Dedifferentiated amniotic fluid mesenchymal stem cell (primary cell): ENCODE data around the gene CNTNAP2.
"Not testable (repeated sequence)": the region's sequence is repeated elsewhere in the genome, so short reads cannot be mapped to it uniquely, and the experiment has no call there.

Experiments
- DNase-seq: peaks from one replicate; pipeline ENCODE4 v3.0.0-alpha.2; 2016; ENCODE audit errors: extremely low spot score

Gene CNTNAP2

GRCh38 chr7:146889806-146890555 is 773.4 kb downstream of the CNTNAP2 start:
- DNase-seq: no peak

GRCh38 chr7:146892151-146892550 is 775.5 kb downstream of the CNTNAP2 start:
- no peak for DNase-seq

GRCh38 chr7:146894927-146895326 is 778.3 kb downstream of the CNTNAP2 start:
- DNase-seq: no peak

GRCh38 chr7:146902266-146902665 is 785.7 kb downstream of the CNTNAP2 start:
- no peak for DNase-seq

GRCh38 chr7:146902728-146903127 is 786.1 kb downstream of the CNTNAP2 start:
- DNase-seq: no peak

- not testable (repeated sequence) for DNase-seq
Observed at GRCh38 chr7:146905746-146906145, 789.1 kb downstream of the CNTNAP2 start.

GRCh38 chr7:146922782-146923181 is 806.2 kb downstream of the CNTNAP2 start:
- DNase-seq: peak; percentile 44

- no peak for DNase-seq
Observed at GRCh38 chr7:146926841-146927240, 810.2 kb downstream of the CNTNAP2 start.

- no peak for DNase-seq
Observed at GRCh38 chr7:146937836-146938235, 821.2 kb downstream of the CNTNAP2 start.

GRCh38 chr7:146943483-146943882 is 826.9 kb downstream of the CNTNAP2 start:
- DNase-seq: no peak

- no peak for DNase-seq
Observed at GRCh38 chr7:146948703-146949102, 832.1 kb downstream of the CNTNAP2 start.

- DNase-seq: no peak
Observed at GRCh38 chr7:146956321-146956720, 839.7 kb downstream of the CNTNAP2 start.

- no peak for DNase-seq
Observed at GRCh38 chr7:146956853-146957252, 840.3 kb downstream of the CNTNAP2 start.

- no peak for DNase-seq
Observed at GRCh38 chr7:146960773-146961391, 844.3 kb downstream of the CNTNAP2 start.

GRCh38 chr7:146961617-146962016 is 845.0 kb downstream of the CNTNAP2 start:
- DNase-seq: peak; percentile 95

- no peak for DNase-seq
Observed at GRCh38 chr7:146966274-146966673, 849.7 kb downstream of the CNTNAP2 start.

GRCh38 chr7:146982482-146982881 is 865.9 kb downstream of the CNTNAP2 start:
- no peak for DNase-seq

GRCh38 chr7:146991596-146991995 is 875.0 kb downstream of the CNTNAP2 start:
- no peak for DNase-seq

- DNase-seq: no peak
Observed at GRCh38 chr7:146993764-146994163, 877.2 kb downstream of the CNTNAP2 start.

GRCh38 chr7:147008530-147008929 is 891.9 kb downstream of the CNTNAP2 start:
- DNase-seq: no peak

GRCh38 chr7:147012666-147013065 is 896.1 kb downstream of the CNTNAP2 start:
- no peak for DNase-seq

GRCh38 chr7:147013825-147014224 is 897.2 kb downstream of the CNTNAP2 start:
- peak; percentile 27 for DNase-seq

GRCh38 chr7:147014286-147014955 is 897.8 kb downstream of the CNTNAP2 start:
- no peak for DNase-seq
